ENCODE data around the gene FOLR1. TPM values are rescaled to one million over a fixed set of nuclear protein-coding genes. Genes with fewer than 3 reads are reported as not detected.

Gene FOLR1
- total and polyA plus RNA-seq, 2 of the 4 experiments (the other 2 are of a cell fraction) = 0.24 TPM; not detected in 1

DNA sequence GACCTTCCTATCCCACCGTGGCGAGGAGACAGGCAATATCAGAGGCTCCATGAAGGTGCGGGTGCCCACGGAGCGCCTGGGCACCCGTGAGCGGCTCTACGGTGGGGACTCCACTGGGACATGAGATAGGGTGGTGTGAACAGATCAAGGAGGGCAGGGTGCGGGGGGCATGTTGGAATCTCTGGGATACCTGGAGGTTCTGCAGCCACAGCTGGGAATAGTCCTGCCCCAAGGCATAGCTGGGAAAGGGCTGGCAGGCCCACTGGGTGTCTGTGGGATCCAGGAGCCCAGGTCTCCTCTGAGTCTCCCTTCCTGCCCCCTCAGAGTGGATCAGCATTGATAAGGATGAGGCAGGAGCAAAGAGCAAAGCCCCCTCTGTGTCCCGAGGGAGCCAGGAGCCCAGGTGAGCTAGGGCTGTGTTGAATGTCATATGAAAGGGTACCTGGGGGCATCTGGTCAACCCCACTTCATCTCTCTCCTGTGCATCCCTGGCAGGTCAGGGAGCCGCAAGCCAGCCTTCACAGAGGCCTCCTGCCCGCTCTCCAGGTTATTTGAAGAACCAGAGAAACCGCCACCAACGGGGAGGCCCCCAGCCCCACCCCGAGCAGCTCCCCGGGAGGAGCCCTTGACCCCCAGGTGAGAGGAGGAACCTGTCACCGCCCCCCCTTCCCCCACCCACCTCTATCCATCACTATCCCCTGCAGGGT is 43.6 kb downstream of the FOLR1 start:
- ATAC-seq (ENCODE audit: low read depth) (no peak), DNase-seq (no peak)
- no TSS peak for BruUV-seq (replicated peaks)
- ChIA-PET CTCF (no interaction called here), POLR2A (ENCODE audit: unreplicated experiment) (interaction anchor here (0.6 kb wide), 1 partner anchor 11 kb away, joined by 3 read pairs; the partner anchor contains the start of gene INPPL1)
- TF ChIP-seq NFE2L2 (IDR thresholded peaks at IDR 0.05; ENCODE audit: low read depth, low read length) (no peak), MAFK (IDR thresholded peaks at IDR 0.05; ENCODE audit: low read depth, low read length) (no peak), MAZ (IDR thresholded peaks at IDR 0.05; ENCODE audit: borderline replicate concordance, low read depth, low read length) (no peak), MXI1 (IDR thresholded peaks at IDR 0.05; ENCODE audit: borderline replicate concordance, low read depth, low read length) (no peak)
- TF ChIP-seq, protein P1, sequence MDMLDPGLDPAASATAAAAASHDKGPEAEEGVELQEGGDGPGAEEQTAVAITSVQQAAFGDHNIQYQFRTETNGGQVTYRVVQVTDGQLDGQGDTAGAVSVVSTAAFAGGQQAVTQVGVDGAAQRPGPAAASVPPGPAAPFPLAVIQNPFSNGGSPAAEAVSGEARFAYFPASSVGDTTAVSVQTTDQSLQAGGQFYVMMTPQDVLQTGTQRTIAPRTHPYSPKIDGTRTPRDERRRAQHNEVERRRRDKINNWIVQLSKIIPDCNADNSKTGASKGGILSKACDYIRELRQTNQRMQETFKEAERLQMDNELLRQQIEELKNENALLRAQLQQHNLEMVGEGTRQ (IDR thresholded peaks at IDR 0.05; ENCODE audit: low read depth, low read length) = no peak
- Histone ChIP-seq H2BK120ac (ENCODE audit: low read depth, low read length) (no peak overlapping the region), H4K20me1 (ENCODE audit: insufficient read depth, low read length) (peaks cover 64% of the 10 kb centered on the region), H4K91ac (ENCODE audit: insufficient read depth, low read depth, low read length) (no peak overlapping the region), H2BK5ac (ENCODE audit: low read depth, low read length, poor library complexity, severe bottlenecking) (no peak overlapping the region), H3K27ac (ENCODE audit: insufficient read depth, low read length) (no peak overlapping the region), H3K4me3 (ENCODE audit: insufficient read depth, low read depth, low read length) (no peak overlapping the region), H4K8ac (ENCODE audit: low read depth in 2 of 2, low read length in 2 of 2) (no peak overlapping the region), H3K56ac (ENCODE audit: extremely low read depth, insufficient read depth, low read length) (no peak overlapping the region), H2BK15ac (ENCODE audit: low read depth, low read length) (no peak overlapping the region), H3K36me3 (ENCODE audit: control insufficient read depth, insufficient read depth, low read length) (peaks cover 72% of the 10 kb centered on the region), H3K14ac (replicated peaks; ENCODE audit: low read depth, low read length) (no peak overlapping the region), H3K79me1 (ENCODE audit: low read depth in 1 of 2, low read length in 2 of 2) (peaks cover 9 to 33% of the 10 kb centered on the region in 2 experiments), H3K9me3 (ENCODE audit: control insufficient read depth, insufficient read depth, low read length) (no peaks in the 10 kb centered on the region), H2AK5ac (ENCODE audit: low read depth, low read length) (no peak overlapping the region), H3K4me1 (ENCODE audit: control insufficient read depth, insufficient read depth, low read length) (peaks cover 2% of the 10 kb centered on the region; the same call in 1 of the 2 replicates), H3K9me1 (ENCODE audit: insufficient read depth, low read length) (no peaks in the 10 kb centered on the region), H3K18ac (ENCODE audit: low read depth, low read length) (no peak overlapping the region), H3K4ac (ENCODE audit: low read depth, low read length) (no peak overlapping the region), H3K23ac (ENCODE audit: low read depth, low read length) (no peak overlapping the region), H2BK20ac (ENCODE audit: low read depth, low read length) (no peak overlapping the region), H3K27me3 (ENCODE audit: control insufficient read depth, insufficient read depth, low read length) (peaks cover 6% of the 10 kb centered on the region), H2AK9ac (replicated peaks; ENCODE audit: low read depth, low read length, poor library complexity) (no peak overlapping the region), H2AFZ (replicated peaks; ENCODE audit: low read length, poor library complexity) (no peak overlapping the region), H4K5ac (ENCODE audit: low read depth, low read length) (no peak overlapping the region), H3K4me2 (ENCODE audit: low read depth, low read length) (no peak overlapping the region), H3K9ac (ENCODE audit: low read depth, low read length) (no peak overlapping the region)
- intact Hi-C loops (cut with micrococcal nuclease) = no loop called here
- in situ Hi-C loops (cut with MboI; ENCODE audit: low sequenced_read_pairs) = loop anchor here (5.0 kb wide), 1 partner anchor 208 kb away; no protein-coding TSS in a partner anchor
- 98% methylated on average over 7 of the region's 17 CpGs; no CpG with 5 or more reads in 1 of the 2 experiments for WGBS, 2 experiments (ENCODE audit: extremely low coverage in 2 of 2, insufficient read length in 1 of 2)
- dilution Hi-C loops (cut with HindIII; ENCODE audit: low sequenced_read_pairs, unreplicated experiment) = no loop called here

All from IMR-90 (cell line).